NK-92 (cell line): ENCODE results near the gene DAGLA.

ENCODE experiments used
- DNase-seq: peaks from one replicate; lab custom pipeline; 2025; ENCODE audit not compliant: unreplicated experiment; lab: John Stamatoyannopoulos, UW

The DAGLA gene

GRCh38 chr11:61775606-61776554, 95.7 kb downstream of the DAGLA start:
- no peak for DNase-seq

- no peak for DNase-seq
Measured at GRCh38 chr11:61776561-61777075, 96.4 kb downstream of the DAGLA start.

GRCh38 chr11:61777234-61778090, 97.3 kb downstream of the DAGLA start:
- DNase-seq = no peak

GRCh38 chr11:61778357-61778886, 98.2 kb downstream of the DAGLA start:
- DNase-seq = no peak

- DNase-seq = no peak
Measured at GRCh38 chr11:61778920-61779650, 98.9 kb downstream of the DAGLA start.

GRCh38 chr11:61779666-61780525, 99.7 kb downstream of the DAGLA start:
- DNase-seq = no peak

- no peak for DNase-seq
Measured at GRCh38 chr11:61780581-61781162, 100.5 kb downstream of the DAGLA start.

GRCh38 chr11:61781585-61781984, 101.4 kb downstream of the DAGLA start:
- DNase-seq = no peak

- DNase-seq = no peak
Measured at GRCh38 chr11:61782299-61782698, 102.1 kb downstream of the DAGLA start.

- no peak for DNase-seq
Measured at GRCh38 chr11:61782841-61783240, 102.7 kb downstream of the DAGLA start.

- DNase-seq = no peak
Measured at GRCh38 chr11:61783717-61784505, 103.7 kb downstream of the DAGLA start.

- no peak for DNase-seq
Measured at GRCh38 chr11:61784506-61784805, 104.3 kb downstream of the DAGLA start.

GRCh38 chr11:61785837-61786402, 105.7 kb downstream of the DAGLA start:
- DNase-seq = no peak

- no peak for DNase-seq
Measured at GRCh38 chr11:61787928-61788491, 107.8 kb downstream of the DAGLA start.

- no peak for DNase-seq
Measured at GRCh38 chr11:61791737-61792309, 111.6 kb downstream of the DAGLA start.

GRCh38 chr11:61792310-61793082, 112.3 kb downstream of the DAGLA start, which contains the start of the genes FEN1 and TMEM258:
Gene FEN1 (plus strand): TSS chr11:61792911. CDS start chr11:61795362, 2,451 bp downstream.
Gene TMEM258 (minus strand): TSS chr11:61792599. CDS start chr11:61792558, 41 bp downstream.
- DNase-seq = no peak
